Fibroblast of pulmonary artery (primary cell): ENCODE measurements around the gene KCP.
A peak's percentile ranks its signal among the peaks of the same experiment; 100 is the strongest.
"Not testable (repeated sequence)": the region's sequence is repeated elsewhere in the genome, so short reads cannot be mapped to it uniquely, and the experiment has no call there.

Experiments
- DNase-seq: peaks from one replicate; pipeline ENCODE4 v3.0.0-alpha.2; 2010; ENCODE audit warnings: low read depth
- H3K4me3 ChIP-seq: replicated peaks from 2 replicates; pipeline ENCODE4 v1.5.1; 2011; ENCODE audit warnings: low read depth, mild to moderate bottlenecking, control low read depth, low read length, moderate library complexity
- CTCF ChIP-seq: IDR thresholded peaks from 2 replicates; pipeline ENCODE4 v1.5.1; 2011; ENCODE audit warnings: mild to moderate bottlenecking, control low read depth, low read length, inconsistent platforms; ENCODE audit errors: missing control alignments

KCP gene

GRCh38 chr7:128948976-128949760, 38.7 kb upstream of the KCP start:
- TF ChIP-seq CTCF, result no peak
- no peak overlapping the region for H3K4me3 ChIP-seq
- DNase-seq, result peak; percentile 63

- H3K4me3 ChIP-seq, result no peak overlapping the region
- no peak for TF ChIP-seq CTCF
- peak; percentile 17 for DNase-seq
Observed at GRCh38 chr7:128948312-128948973, 37.9 kb upstream of the KCP start.

GRCh38 chr7:128947854-128948253, 37.3 kb upstream of the KCP start:
- no peak overlapping the region for H3K4me3 ChIP-seq
- no peak for TF ChIP-seq CTCF
- no peak for DNase-seq

- H3K4me3 ChIP-seq, result no peak overlapping the region
- DNase-seq, result no peak
- no peak for TF ChIP-seq CTCF
Observed at GRCh38 chr7:128946936-128947830, 36.7 kb upstream of the KCP start.

- DNase-seq, result no peak
- no peak for TF ChIP-seq CTCF
- H3K4me3 ChIP-seq, result no peak overlapping the region
Observed at GRCh38 chr7:128945668-128946366, 35.3 kb upstream of the KCP start.

- no peak for DNase-seq
- TF ChIP-seq CTCF, result no peak
- no peak overlapping the region for H3K4me3 ChIP-seq
Observed at GRCh38 chr7:128944487-128945236, 34.2 kb upstream of the KCP start.

- DNase-seq, H3K4me3 ChIP-seq: not testable (repeated sequence)
Observed at GRCh38 chr7:128943251-128943650, 32.7 kb upstream of the KCP start.
